Ovary (tissue), 9 donors: Measurements from ENCODE around the gene NDUFC2. TPM values are rescaled to one million over a fixed set of nuclear protein-coding genes. Genes with fewer than 3 reads are reported as not detected.

Source experiments
- DNase-seq, 5 donors: peaks; one replicate each; pipeline ENCODE4 v3.0.0-alpha.2; 2019 to 2020
- H3K27ac ChIP-seq, 2 donors: fragments of 200-600 bp; one replicate each; pipeline versions ENCODE4 v1.5.1 to v1.8.0; 2019 to 2022
- H3K27me3 ChIP-seq: fragments of 200-600 bp; one replicate; pipeline ENCODE4 v1.8.0; 2022
- H3K36me3 ChIP-seq: fragments of 200-600 bp; sonication (generic); one replicate; pipeline ENCODE4 v1.5.1; 2019
- H3K4me1 ChIP-seq: one replicate; pipeline ENCODE4 v1.8.1; 2013; ENCODE audit warnings: mild to moderate bottlenecking, moderate library complexity; ENCODE audit not compliant: insufficient read depth
- H3K4me3 ChIP-seq: fragments of 200-600 bp; sonication (generic); one replicate; pipeline ENCODE4 v1.5.1; 2017
- H3K9me3 ChIP-seq, 2 donors: fragments of 200-600 bp in 1 of 2; sonication (generic) in 1 of 2; one replicate each; pipeline versions ENCODE4 v1.5.1 to v1.8.1; 2013 to 2019; ENCODE audit warnings: mild to moderate bottlenecking in 1 of 2, moderate library complexity in 1 of 2
- CTCF ChIP-seq, 3 donors: fragments of 450-650 bp in 2 of 3; fragments of 200-600 bp in 1 of 3; IDR thresholded peaks; one replicate each; pipeline versions ENCODE4 v1.5.1 to v1.8.0; 2016 to 2022; ENCODE audit warnings: antibody characterized with exemption in 3 of 3, mild to moderate bottlenecking in 1 of 3
- EP300 ChIP-seq: sonication (generic); formaldehyde crosslinking; IDR thresholded peaks from one replicate; pipeline ENCODE4 v1.6.1; 2017; ENCODE audit warnings: antibody characterized with exemption
- POLR2A ChIP-seq: fragments of 450-650 bp; IDR thresholded peaks from one replicate; pipeline ENCODE4 v1.6.1; 2017; ENCODE audit warnings: antibody characterized with exemption, mild to moderate bottlenecking, moderate library complexity
- WGBS, 3 donors: extraction: QIAGEN DNeasy Blood & Tissue Kit in 1 of 3; methylation state at CpG; one replicate each; pipeline versions ENCODE4 v1.1.5 to v1.1.7; 2013 to 2017; 5-methylcytosine and 5-hydroxymethylcytosine counted together
- intact Hi-C, 4 donors: fragments of 100-400 bp; cut with DNase I; formaldehyde crosslinking; loops; one replicate each; pipeline versions ENCODE4 v1.11.0 to v1.15.1; 2022 to 2023
- polyA plus RNA-seq, 2 donors: library from polyadenylated mRNA; stranded (reverse); fragments of 200-250 nt in 1 of 2; fragments of 350-450 nt in 1 of 2; fragmentation: Illumina TruSeq in 1 of 2; extraction: RNeasy Lipid Tissue Mini Kit (QIAGEN cat#74804) in 1 of 2; gene quantifications; one replicate each; pipeline ENCODE4 v1.2.3, GENCODE V29; 2013 to 2014
- total RNA-seq, 7 donors: library from RNA; depleted of rRNA in 2 of 7; stranded (reverse); fragments of >200 nt in 2 of 7; fragmentation: NEBNext Ultra II Directional in 3 of 7; extraction: Animal tissue kit (Norgen Biotek cat#: 25700) in 3 of 7; gene quantifications; one replicate each; pipeline versions ENCODE4 v1.1.0 to v1.2.4, GENCODE V29; 2016 to 2023
- donor health status: DM: no; HTN: no; CAD: no; lungs with moderate emphysema.
- donor health status: DM: no; HTN: no; CAD: no.
- donor health status: Bipolar disorder and iron deficiency.
- donor health status: DM: yes; HTN: yes; CAD: no.
- donor health status: DM: no; HTN: no; CAD: no.
- donor health status: DM: yes; HTN: yes; CAD: no.

NDUFC2 gene
- total and polyA plus RNA-seq, 9 donors: 59.0 to 158 (median 127) TPM

GRCh38 chr11:78074756-78075155 lies 4.9 kb downstream of the NDUFC2 start:
- H3K4me1 ChIP-seq: peaks cover 16% of the 10 kb centered on the region
- TF ChIP-seq POLR2A: no peak
- TF ChIP-seq EP300: no peak
- TF ChIP-seq CTCF (IDR thresholded peaks at IDR 0.05): no peak

GRCh38 chr11:78072455-78072854 lies 7.2 kb downstream of the NDUFC2 start:
- no peak for DNase-seq
- Histone ChIP-seq H3K4me1 (peaks cover 7% of the 10 kb centered on the region), H3K27ac (no peak overlapping the region), H3K36me3 (no peaks in the 10 kb centered on the region), H3K27me3 (no peaks in the 10 kb centered on the region), H3K4me3 (no peak overlapping the region), H3K9me3 (no peaks in the 10 kb centered on the region)
- TF ChIP-seq POLR2A (no peak), EP300 (no peak)
- 93 to 94% (median 93%) methylated on average over 4 of the region's 4 CpGs for WGBS, 3 donors
- intact Hi-C loops: no loop called here

More at GRCh38 chr11:78074756-78075155, 4.9 kb downstream of the NDUFC2 start:
- Histone ChIP-seq H3K4me3 (no peak overlapping the region), H3K36me3 (no peaks in the 10 kb centered on the region), H3K9me3 (no peaks in the 10 kb centered on the region), H3K27ac (no peak overlapping the region), H3K27me3 (no peaks in the 10 kb centered on the region)
- intact Hi-C loops: loop anchor here in 1 of 4 donors (5.0 kb wide), 1 partner anchor 247 kb away; no protein-coding TSS in a partner anchor
- no peak for DNase-seq
- WGBS, 3 donors: 82 to 91% (median 87%) methylated on average over 6 of the region's 6 CpGs

- H3K27ac ChIP-seq: no peak overlapping the region
- H3K9me3 ChIP-seq: no peaks in the 10 kb centered on the region
- H3K27me3 ChIP-seq: no peaks in the 10 kb centered on the region
- 70 to 74% (median 71%) methylated on average over 3 of the region's 3 CpGs for WGBS, 3 donors
- H3K4me1 ChIP-seq: peaks cover 2% of the 10 kb centered on the region
- no peaks in the 10 kb centered on the region for H3K36me3 ChIP-seq
- H3K4me3 ChIP-seq: no peak overlapping the region
- no peak for DNase-seq
- TF ChIP-seq POLR2A (no peak), CTCF (IDR thresholded peaks at IDR 0.05) (no peak), EP300 (no peak)
- intact Hi-C loops: no loop called here
Observed at GRCh38 chr11:78071717-78072116, 7.9 kb downstream of the NDUFC2 start.

GRCh38 chr11:78070621-78071020 lies 9.0 kb downstream of the NDUFC2 start:
- Histone ChIP-seq H3K27ac (no peak overlapping the region), H3K4me3 (no peak overlapping the region), H3K36me3 (no peaks in the 10 kb centered on the region), H3K4me1 (peaks cover 2% of the 10 kb centered on the region), H3K9me3 (no peaks in the 10 kb centered on the region), H3K27me3 (no peaks in the 10 kb centered on the region)
- no peak for TF ChIP-seq POLR2A
- no peak for TF ChIP-seq CTCF (IDR thresholded peaks at IDR 0.05)
- TF ChIP-seq EP300: no peak
- DNase-seq: no peak
- intact Hi-C loops: no loop called here
- WGBS, 3 donors: 84 to 89% (median 84%) methylated on average over 2 of the region's 2 CpGs

GRCh38 chr11:78069465-78069864 lies 10.2 kb downstream of the NDUFC2 start:
- Histone ChIP-seq H3K9me3 (no peaks in the 10 kb centered on the region), H3K4me1 (no peaks in the 10 kb centered on the region), H3K4me3 (no peak overlapping the region), H3K27me3 (no peaks in the 10 kb centered on the region), H3K36me3 (no peaks in the 10 kb centered on the region), H3K27ac (no peak overlapping the region)
- DNase-seq: no peak
- no peak for TF ChIP-seq POLR2A
- TF ChIP-seq CTCF (IDR thresholded peaks at IDR 0.05): no peak
- no peak for TF ChIP-seq EP300
- intact Hi-C loops: no loop called here
- WGBS, 3 donors: 47 to 63% (median 59%) methylated on average over 2 of the region's 2 CpGs
